Measurements from ENCODE around the gene CHST9.
"Not testable (repeated sequence)": the region's sequence is repeated elsewhere in the genome, so short reads cannot be mapped to it uniquely, and the experiment has no call there.

The CHST9 gene

GRCh38 chr18:26930630-26931029 is 254.5 kb downstream of the CHST9 start:
- DNase-seq (ENCODE audit: low spot score): no peak

DNA sequence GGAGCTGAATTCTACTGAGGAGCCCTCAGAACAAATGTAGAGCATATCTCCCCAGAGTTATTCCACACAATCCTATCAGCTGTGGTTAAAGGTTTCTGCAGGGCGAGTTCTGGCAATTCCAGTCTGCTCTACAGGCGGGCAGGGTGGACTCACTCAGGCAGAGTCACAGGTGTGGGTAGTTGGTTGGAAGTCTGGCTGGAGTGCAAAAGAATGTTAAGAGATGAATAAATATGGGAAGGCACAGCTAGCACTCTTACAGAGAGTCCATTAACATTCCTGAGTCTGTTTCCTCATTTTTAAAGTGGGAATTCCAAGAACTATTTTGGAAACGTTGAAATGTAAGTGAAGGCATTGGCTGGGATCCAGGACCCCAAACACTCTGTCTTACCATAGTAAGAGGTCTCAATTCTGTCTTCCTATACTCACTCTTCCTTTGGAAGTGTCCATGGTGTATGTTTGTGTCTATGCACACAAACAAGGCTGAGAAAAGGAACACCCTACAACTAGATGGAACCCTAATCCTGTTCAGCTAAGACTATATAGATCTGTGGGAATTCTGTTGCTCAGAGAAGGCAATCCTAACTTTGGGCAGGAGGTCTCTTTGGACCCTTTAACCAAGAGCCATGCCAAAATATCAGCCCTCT is 256.3 kb downstream of the CHST9 start:
- no peak for DNase-seq (ENCODE audit: low spot score)

- DNase-seq (ENCODE audit: low spot score): not testable (repeated sequence)
These were observed 257.3 kb downstream of the CHST9 start for GRCh38 chr18:26927822-26928221.

DNA sequence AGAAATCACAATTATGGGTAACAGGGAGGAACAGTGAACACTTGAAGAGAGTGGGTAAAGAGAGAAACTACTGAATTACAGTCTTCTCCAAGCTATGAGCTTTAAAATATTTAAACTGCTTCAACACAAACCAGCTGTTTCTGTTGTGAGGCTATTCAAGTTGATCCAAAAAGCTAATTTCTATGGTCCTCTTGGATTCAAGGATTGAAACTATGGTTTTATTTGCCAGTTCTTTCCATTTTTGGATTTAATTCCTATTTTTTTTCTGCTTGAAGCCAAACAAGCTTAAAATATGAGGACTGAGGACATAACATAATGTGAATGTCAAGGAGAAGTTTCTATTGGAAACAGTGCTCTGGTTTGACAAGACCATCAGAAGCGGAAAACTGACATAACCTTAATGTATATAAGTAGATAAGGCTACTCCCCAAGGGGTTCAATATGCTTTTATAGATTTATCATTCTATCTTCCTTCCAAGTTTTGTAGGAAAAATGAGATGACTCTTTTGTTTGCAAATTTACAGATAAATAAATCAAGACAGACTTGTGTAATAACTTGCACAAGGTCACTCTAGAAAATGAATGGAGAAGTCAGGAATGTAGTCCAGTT is 258.9 kb downstream of the CHST9 start:
- no peak for DNase-seq (ENCODE audit: low spot score)

DNA sequence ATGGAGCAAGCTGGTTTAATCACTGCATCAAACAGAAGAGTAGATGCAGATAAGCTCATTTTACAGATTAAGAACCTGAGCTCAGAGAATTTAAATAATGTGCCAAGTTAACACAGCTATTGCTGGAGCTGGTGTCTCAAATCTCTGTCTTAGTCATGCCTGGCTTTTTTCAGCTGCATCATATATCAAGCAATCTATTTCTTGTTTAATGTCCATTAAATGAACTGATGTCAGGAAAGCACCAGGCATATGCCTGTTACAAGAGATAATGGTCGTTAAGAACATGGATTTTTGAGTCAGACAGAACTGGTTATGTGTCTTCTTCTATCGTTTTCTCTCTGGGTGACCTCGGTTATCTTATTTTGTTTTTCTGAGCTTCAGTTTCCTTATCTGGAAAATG is 259.8 kb downstream of the CHST9 start:
- no peak for DNase-seq (ENCODE audit: low spot score)

DNA sequence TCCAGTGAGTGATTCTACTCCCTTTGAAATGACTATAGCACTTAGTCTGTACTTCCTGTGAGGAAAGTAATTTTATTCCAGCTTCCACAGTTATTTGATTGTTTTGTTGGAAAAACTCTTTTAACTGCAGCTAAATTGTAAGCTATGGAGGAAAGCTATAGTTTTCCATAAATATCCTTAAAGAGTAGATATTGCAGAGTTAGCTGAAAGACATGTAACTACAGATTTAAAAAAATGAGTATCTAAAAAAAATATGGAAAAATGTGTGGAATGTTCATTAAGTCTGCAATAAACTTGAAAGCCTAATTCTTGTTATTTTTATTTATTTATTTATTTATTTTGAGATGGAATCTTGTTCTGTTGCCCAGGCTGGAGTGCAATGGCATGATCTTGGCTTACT is 262.8 kb downstream of the CHST9 start:
- no peak for DNase-seq (ENCODE audit: low spot score)

DNA sequence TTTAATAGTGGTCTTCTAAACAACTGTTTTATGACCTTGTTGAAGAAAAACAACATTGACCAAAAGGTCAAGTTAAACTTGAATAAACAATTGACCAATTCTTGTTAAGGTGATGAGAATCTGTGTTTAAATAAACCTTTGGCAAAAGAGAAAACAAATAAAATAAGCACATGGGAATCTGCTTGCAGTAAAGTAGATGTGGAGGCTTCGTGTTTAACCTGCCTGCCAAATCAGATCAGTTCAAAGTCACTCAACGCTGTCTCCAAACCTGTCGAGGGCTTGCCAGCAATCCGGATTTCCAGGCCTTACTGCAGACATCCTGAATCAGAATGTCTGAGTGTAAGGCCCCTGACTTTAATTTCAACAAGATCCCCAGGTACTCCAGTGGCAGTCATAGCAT is 264.5 kb downstream of the CHST9 start:
- DNase-seq (ENCODE audit: low spot score): no peak

GRCh38 chr18:26919627-26920026 is 265.5 kb downstream of the CHST9 start:
- peak; percentile 20 for DNase-seq (ENCODE audit: low spot score)

- no peak for DNase-seq (ENCODE audit: low spot score)
These were observed 265.9 kb downstream of the CHST9 start for GRCh38 chr18:26919201-26919600.

GRCh38 chr18:26911840-26912239 is 273.3 kb downstream of the CHST9 start:
- DNase-seq (ENCODE audit: low spot score): no peak

- peak; percentile 58 for DNase-seq (ENCODE audit: low spot score)
These were observed 275.4 kb downstream of the CHST9 start for GRCh38 chr18:26909599-26910290.

- DNase-seq (ENCODE audit: low spot score): peak; percentile 54
These were observed 276.2 kb downstream of the CHST9 start for GRCh38 chr18:26908906-26909305.

GRCh38 chr18:26902291-26902690 is 282.8 kb downstream of the CHST9 start:
- peak; percentile 50 for DNase-seq (ENCODE audit: low spot score)

DNA sequence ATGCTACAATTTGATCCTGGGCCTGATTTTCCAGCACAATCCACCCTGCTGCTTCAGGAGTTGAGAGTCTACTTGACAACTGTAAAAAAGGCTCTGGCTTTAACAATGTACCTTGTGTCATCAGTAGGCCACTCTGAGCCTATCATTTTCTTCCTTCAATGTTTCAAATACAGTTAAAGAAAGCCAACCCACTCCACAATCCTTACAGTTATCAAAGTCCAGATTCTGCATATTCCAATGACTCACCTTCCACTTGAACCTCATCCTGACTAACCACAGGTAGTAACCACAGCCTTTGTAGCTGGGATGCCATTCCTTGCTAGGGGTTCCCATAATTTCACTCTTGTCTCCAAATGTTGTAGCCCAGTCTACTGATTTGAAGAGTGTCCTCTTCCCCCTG is 284.1 kb downstream of the CHST9 start:
- DNase-seq (ENCODE audit: low spot score): no peak

GRCh38 chr18:26894426-26894825 is 290.7 kb downstream of the CHST9 start:
- DNase-seq (ENCODE audit: low spot score): peak; percentile 29

DNA sequence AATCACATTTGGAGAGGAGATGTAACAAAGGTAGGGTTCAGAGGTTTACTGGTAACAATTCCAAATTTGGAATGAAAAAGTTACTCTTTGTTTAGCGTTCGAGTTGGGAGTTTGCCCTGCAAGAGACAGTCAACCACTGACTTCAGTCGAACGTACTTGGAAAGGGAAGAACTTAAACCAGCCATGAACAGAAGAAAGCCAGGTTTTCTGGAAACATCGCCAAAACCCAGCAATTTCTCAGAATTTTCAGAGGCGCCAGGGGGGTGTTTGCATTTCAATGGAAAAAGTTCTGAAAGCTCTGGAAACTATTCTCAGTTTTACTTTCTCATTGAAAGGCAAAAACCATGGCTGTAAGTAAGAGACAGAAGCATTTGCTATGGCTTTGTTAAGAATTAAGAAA is 291.1 kb downstream of the CHST9 start:
- peak; percentile 68 for DNase-seq (ENCODE audit: low spot score)

DNA sequence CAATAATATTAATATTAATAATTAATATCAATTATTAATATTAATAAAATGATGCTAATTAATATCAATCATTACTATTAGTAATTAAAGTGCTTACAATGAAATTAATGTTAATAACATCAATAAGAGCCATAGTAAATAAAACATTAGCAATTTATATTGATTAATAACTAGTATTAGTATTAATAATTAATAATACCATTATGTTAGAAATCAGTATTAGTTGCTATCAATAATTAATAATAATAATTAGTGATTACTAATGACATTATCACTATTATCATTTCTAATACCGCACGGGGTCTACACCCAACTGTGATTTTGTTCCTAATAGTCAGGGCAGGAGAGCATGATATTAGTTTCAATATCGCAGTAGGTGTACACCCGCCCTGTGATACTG is 296.8 kb downstream of the CHST9 start:
- DNase-seq (ENCODE audit: low spot score): no peak

- DNase-seq (ENCODE audit: low spot score): no peak
These were observed 310.0 kb downstream of the CHST9 start for GRCh38 chr18:26875040-26875654.

- no peak for DNase-seq (ENCODE audit: low spot score)
These were observed 310.8 kb downstream of the CHST9 start for GRCh38 chr18:26874283-26874682.

GRCh38 chr18:26869640-26870039 is 315.5 kb downstream of the CHST9 start:
- DNase-seq (ENCODE audit: low spot score): no peak

- no peak for DNase-seq (ENCODE audit: low spot score)
These were observed 316.0 kb downstream of the CHST9 start for GRCh38 chr18:26868968-26869586.

DNA sequence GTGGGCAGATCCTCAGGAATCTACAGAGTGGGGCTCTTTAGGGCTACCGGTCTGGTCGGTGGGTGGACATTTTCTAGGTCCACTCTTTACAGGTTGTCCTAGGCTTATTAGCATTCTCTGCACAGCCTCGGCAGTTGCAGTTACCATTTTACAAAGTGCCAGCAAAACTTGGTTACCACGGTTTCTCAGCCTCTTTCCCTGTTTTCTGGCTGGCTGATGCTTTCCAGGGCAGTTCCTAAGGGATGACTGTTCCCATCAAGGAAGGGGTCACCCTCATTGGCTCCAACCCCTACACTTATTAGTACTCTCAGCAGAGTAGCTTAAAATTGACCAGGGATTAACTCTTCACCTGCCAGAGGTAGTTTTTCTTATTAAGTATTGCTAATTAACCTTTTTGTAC is 317.6 kb downstream of the CHST9 start:
- peak; percentile 46 for DNase-seq (ENCODE audit: low spot score)

DNA sequence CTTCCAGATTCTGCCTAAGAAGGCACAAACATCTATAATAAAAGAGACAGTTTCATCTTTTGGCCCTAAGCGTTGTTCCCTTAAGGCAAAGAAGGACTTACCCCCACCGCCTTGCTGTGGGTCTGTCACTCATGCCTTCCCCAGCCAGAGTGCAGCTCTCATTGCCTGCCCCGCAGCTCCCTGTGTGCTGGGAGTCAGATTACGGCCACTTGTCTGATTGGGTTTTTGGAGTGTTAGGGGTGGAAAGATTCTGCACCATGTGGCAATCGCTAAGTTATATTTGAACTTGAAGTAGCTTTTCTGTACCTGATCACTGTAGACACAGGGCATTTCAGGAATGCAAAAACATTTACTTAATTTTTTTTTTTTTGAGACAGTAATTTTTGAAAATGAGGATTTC is 319.6 kb downstream of the CHST9 start, which contains the start of gene AQP4:
Gene AQP4 (minus strand): TSS at position 151 of the 400 bp plus-strand sequence. CDS start 18 bp downstream, at position 133.
- DNase-seq (ENCODE audit: low spot score): no peak
